OCI-LY3 (cell line): ENCODE data around the gene MTUS2.

Experiments used
- EZH2phosphoT487 ChIP-seq: fragments of 200-600 bp; shearing (Covaris generic); IDR thresholded peaks from 2 replicates; pipeline ENCODE4 v1.6.1; 2018; ENCODE audit warnings: antibody characterized with exemption, mixed run types, low read depth
- TF ChIP-seq, protein P1 (sequence below): fragments of 200-600, 300-600 bp; sonication (generic); IDR thresholded peaks from 2 replicates; pipeline ENCODE4 v1.5.1; 2014; ENCODE audit warnings: antibody characterized with exemption, low read length, low read depth

DNA sequence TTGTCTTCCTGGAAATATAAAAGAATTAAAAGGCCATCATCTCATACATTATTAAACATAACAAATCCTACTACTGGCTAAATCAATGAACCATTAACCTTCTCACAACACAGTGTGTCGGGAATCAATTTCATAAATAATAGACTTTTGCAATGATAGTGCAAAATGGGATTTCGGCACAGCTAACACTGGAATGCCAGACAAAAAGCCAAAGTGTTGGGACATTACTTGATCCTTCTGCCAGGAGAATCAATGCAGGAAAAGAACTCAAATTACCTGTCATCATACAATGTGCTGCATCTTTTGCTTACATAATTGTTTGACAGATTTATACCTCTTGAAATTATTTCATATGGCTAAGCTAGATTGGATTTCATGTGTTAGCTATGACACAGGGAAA is 334.3 kb downstream of the MTUS2 start:
- TF ChIP-seq, protein P1, sequence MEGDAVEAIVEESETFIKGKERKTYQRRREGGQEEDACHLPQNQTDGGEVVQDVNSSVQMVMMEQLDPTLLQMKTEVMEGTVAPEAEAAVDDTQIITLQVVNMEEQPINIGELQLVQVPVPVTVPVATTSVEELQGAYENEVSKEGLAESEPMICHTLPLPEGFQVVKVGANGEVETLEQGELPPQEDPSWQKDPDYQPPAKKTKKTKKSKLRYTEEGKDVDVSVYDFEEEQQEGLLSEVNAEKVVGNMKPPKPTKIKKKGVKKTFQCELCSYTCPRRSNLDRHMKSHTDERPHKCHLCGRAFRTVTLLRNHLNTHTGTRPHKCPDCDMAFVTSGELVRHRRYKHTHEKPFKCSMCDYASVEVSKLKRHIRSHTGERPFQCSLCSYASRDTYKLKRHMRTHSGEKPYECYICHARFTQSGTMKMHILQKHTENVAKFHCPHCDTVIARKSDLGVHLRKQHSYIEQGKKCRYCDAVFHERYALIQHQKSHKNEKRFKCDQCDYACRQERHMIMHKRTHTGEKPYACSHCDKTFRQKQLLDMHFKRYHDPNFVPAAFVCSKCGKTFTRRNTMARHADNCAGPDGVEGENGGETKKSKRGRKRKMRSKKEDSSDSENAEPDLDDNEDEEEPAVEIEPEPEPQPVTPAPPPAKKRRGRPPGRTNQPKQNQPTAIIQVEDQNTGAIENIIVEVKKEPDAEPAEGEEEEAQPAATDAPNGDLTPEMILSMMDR = no peak
- no peak for TF ChIP-seq EZH2phosphoT487
